Measurements from ENCODE around the gene SLC9A9. TPM values are rescaled to one million over a fixed set of nuclear protein-coding genes. Genes with fewer than 3 reads are reported as not detected.

SLC9A9 gene
- total RNA-seq, 1 donor from 2014 or later = 3.0 TPM

- H3K36me3 ChIP-seq (ENCODE audit: control insufficient read depth, insufficient read depth, low read length) = no peaks in the 10 kb centered on the region
- DNase-seq (ENCODE audit: low read depth) = no peak
- TF ChIP-seq CTCF (IDR thresholded peaks at IDR 0.05; ENCODE audit: insufficient read depth, low read length, poor library complexity, severe bottlenecking) = no peak
- no peak overlapping the region for H3K4me3 ChIP-seq (ENCODE audit: low read depth, low read length)
- H3K27me3 ChIP-seq (ENCODE audit: control insufficient read depth, insufficient read depth, low read length) = no peaks in the 10 kb centered on the region
These were observed 312.1 kb downstream of the SLC9A9 start for GRCh38 chr3:143535994-143536784.

GRCh38 chr3:143533391-143533790 lies 314.9 kb downstream of the SLC9A9 start:
- Histone ChIP-seq H3K36me3 (ENCODE audit: control insufficient read depth, insufficient read depth, low read length) (no peaks in the 10 kb centered on the region), H3K4me3 (ENCODE audit: low read depth, low read length) (no peak overlapping the region), H3K27me3 (ENCODE audit: control insufficient read depth, insufficient read depth, low read length) (no peaks in the 10 kb centered on the region)
- DNase-seq (ENCODE audit: low read depth) = no peak
- no peak for TF ChIP-seq CTCF (IDR thresholded peaks at IDR 0.05; ENCODE audit: insufficient read depth, low read length, poor library complexity, severe bottlenecking)

GRCh38 chr3:143532091-143532490 lies 316.2 kb downstream of the SLC9A9 start:
- H3K27me3 ChIP-seq (ENCODE audit: control insufficient read depth, insufficient read depth, low read length) = no peaks in the 10 kb centered on the region
- no peak for TF ChIP-seq CTCF (IDR thresholded peaks at IDR 0.05; ENCODE audit: insufficient read depth, low read length, poor library complexity, severe bottlenecking)
- no peaks in the 10 kb centered on the region for H3K36me3 ChIP-seq (ENCODE audit: control insufficient read depth, insufficient read depth, low read length)
- no peak overlapping the region for H3K4me3 ChIP-seq (ENCODE audit: low read depth, low read length)
- DNase-seq (ENCODE audit: low read depth) = no peak

- no peak for TF ChIP-seq CTCF (IDR thresholded peaks at IDR 0.05; ENCODE audit: insufficient read depth, low read length, poor library complexity, severe bottlenecking)
- Histone ChIP-seq H3K36me3 (ENCODE audit: control insufficient read depth, insufficient read depth, low read length) (no peaks in the 10 kb centered on the region), H3K27me3 (ENCODE audit: control insufficient read depth, insufficient read depth, low read length) (no peaks in the 10 kb centered on the region), H3K4me3 (ENCODE audit: low read depth, low read length) (no peak overlapping the region)
- DNase-seq (ENCODE audit: low read depth) = no peak
These were observed 317.2 kb downstream of the SLC9A9 start for GRCh38 chr3:143531101-143531500.

GRCh38 chr3:143529798-143530197 lies 318.5 kb downstream of the SLC9A9 start:
- no peak for TF ChIP-seq CTCF (IDR thresholded peaks at IDR 0.05; ENCODE audit: insufficient read depth, low read length, poor library complexity, severe bottlenecking)
- no peaks in the 10 kb centered on the region for H3K36me3 ChIP-seq (ENCODE audit: control insufficient read depth, insufficient read depth, low read length)
- no peaks in the 10 kb centered on the region for H3K27me3 ChIP-seq (ENCODE audit: control insufficient read depth, insufficient read depth, low read length)
- DNase-seq (ENCODE audit: low read depth) = no peak
- no peak overlapping the region for H3K4me3 ChIP-seq (ENCODE audit: low read depth, low read length)

- Histone ChIP-seq H3K36me3 (ENCODE audit: control insufficient read depth, insufficient read depth, low read length) (no peaks in the 10 kb centered on the region), H3K27me3 (ENCODE audit: control insufficient read depth, insufficient read depth, low read length) (no peaks in the 10 kb centered on the region), H3K4me3 (ENCODE audit: low read depth, low read length) (no peak overlapping the region)
- DNase-seq (ENCODE audit: low read depth) = no peak
- TF ChIP-seq CTCF (IDR thresholded peaks at IDR 0.05; ENCODE audit: insufficient read depth, low read length, poor library complexity, severe bottlenecking) = no peak
These were observed 319.2 kb downstream of the SLC9A9 start for GRCh38 chr3:143529018-143529478.
